NCI-H2196 treated with DMSO at 0.1 percent for 48 hours (cell line): ENCODE data around the gene CFAP107.
"Not testable (repeated sequence)": the region's sequence is repeated elsewhere in the genome, so short reads cannot be mapped to it uniquely, and the experiment has no call there.

ENCODE experiments used
- DNase-seq: peaks from one replicate; lab custom pipeline; 2025; ENCODE audit not compliant: unreplicated experiment; lab: John Stamatoyannopoulos, UW

Gene CFAP107, protein sequence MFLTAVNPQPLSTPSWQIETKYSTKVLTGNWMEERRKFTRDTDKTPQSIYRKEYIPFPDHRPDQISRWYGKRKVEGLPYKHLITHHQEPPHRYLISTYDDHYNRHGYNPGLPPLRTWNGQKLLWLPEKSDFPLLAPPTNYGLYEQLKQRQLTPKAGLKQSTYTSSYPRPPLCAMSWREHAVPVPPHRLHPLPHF

DNA sequence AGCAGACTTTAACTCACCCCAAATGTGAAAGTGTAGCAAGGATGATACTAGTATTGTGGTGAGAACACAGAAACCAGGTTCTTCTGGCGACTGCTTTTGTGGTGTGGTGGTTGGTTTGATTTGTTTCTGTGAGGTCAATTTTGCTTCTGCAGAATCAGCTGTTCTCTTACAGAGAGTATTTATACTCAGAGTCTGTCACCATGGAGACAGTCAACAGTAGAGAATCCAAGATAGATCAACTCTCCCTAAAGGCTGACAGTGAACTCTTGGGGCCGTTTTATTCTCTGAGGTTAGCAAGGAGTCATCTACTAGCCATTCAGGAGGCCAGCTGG lies at the start of gene CFAP107:
CFAP107 (plus strand) TSS at position 209 of the 332 bp plus-strand sequence. CDS start 231 bp downstream, outside the sequence.
- no peak for DNase-seq

DNA sequence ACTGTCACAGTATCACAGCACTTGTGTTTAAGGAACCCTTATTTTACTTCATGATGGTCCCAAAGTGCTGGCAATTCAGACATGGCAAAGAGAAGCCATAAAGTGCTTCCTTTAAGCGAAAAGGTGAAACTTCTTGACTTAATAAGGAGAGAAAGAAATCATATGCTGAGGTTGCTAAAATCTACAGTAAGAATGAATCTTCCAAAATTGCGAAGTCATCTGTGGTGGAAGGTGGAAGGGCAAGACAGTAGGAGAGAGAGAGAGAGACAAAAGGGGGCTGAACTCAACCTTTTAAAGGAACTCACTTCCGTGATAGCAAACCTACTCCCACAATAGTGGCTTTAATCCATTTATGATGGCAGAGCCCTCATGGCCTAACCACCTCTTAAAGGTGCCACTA lies 49.3 kb upstream of the CFAP107 start:
- no peak for DNase-seq

DNA sequence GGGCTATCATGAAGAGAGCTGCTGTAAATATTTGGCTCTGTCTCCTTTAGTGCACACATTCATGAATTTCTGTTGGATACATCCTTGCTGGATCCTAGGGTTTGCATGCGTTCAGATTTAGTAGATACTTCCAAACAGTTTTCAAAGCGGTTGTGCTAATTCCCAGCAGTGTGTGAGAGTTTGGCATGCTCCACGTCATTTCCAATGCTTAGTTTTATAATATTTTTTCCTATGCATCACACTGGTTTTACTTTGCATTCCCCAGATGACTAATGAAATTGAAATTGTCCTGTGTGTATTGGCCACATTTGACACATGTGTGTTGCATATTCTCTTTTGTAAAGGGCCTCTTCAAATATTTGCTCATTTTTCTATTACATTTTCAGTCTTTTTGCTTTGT lies 48.6 kb upstream of the CFAP107 start:
- no peak for DNase-seq

DNA sequence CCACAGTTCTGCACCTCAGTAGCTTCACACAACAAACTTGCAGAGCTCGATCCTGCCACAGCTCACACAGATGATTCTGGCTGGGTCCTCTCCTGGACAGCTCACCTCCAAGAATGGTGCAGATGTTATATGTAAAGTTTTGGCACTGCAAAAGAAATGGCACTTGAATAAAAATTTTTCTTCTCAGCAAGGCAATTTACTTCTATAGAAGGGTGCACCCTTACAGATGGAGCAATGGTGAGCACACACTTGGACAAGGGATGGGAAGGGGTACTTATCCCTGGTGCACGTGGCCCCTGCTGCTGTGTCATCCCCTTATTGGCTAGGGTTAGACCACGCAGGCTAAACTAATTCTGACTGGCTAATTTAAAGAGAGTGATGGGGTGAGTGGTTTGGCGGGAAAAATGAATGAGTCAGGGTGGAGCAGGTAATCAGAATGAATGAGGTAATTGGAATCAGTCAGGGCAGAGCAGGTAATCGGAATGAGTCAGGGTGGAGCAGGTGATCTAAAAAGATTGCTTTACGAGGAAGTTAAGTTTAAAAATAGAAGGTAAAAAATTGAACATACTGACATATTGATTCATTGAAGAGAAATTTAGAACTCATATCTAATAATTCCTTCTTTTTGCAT lies 42.1 kb upstream of the CFAP107 start:
- no peak for DNase-seq

DNA sequence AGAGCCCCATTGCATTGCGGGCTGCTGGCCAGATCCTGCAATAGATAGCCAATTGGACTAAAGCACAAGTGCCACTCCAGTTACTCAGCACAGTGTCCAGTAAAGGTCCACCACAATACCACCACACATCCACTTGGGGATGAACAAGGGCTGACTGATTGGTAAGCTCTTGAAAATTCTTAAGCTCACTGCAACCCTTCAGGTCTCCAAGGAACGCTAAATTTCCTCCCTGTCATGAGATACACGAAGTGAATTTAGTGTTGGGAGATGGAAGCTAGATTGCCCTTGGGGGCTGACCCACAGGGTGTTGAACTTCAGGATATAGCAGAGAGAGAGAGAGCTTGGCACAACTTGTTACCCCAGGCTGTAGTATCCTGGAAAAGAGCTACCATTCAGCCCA lies 39.9 kb upstream of the CFAP107 start:
- DNase-seq = no peak

DNA sequence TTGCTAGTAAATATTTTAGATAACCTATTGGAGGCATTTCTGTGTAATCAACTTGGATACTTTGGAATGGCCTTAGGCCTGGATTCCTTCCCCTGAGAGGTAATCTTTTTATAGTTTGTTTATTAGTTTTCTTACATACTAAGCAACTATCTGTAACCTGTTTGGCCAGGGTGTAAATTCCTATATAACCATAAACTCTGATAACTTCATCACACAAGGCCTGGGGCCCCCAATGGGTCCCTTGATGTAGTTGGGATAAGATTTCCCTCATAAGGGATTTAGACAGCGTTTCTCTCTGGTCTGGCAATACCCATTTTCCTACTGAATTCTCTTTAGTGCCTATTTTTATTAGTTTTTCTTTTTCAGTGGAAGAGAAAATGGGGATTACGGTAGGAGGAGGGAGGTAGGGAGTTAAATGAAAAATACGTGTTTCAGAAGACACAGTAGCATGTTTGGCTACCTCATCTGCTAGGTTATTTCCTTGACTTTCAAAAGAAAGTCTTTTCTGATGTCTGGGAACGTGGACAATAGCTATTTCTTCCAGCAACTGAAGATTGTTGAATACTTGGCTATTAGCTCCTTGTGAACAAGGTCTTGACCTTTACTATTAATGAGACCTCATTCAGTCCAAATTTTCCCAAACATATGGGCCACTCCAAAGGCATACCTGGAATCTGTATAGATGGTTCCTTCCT lies 37.5 kb upstream of the CFAP107 start:
- no peak for DNase-seq

DNA sequence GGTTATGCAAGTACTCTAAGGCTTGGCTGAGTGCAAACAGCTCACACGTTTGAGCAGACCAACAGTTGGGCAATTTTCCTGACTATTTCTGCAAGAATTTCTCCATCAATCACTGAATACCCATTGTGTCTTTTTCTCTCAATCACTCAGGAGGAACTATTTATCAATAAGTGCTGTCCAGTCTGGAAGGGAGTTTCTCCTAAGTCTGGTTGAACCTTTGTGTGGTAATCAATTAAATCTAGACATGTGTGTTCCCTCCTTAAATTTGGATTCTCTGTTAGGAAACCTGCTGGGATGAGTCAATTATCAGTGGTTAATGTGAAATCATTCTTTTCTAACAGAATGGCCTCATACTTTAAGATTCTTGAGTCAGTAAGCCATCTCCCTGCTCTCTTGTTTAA lies 36.9 kb upstream of the CFAP107 start:
- no peak for DNase-seq

DNA sequence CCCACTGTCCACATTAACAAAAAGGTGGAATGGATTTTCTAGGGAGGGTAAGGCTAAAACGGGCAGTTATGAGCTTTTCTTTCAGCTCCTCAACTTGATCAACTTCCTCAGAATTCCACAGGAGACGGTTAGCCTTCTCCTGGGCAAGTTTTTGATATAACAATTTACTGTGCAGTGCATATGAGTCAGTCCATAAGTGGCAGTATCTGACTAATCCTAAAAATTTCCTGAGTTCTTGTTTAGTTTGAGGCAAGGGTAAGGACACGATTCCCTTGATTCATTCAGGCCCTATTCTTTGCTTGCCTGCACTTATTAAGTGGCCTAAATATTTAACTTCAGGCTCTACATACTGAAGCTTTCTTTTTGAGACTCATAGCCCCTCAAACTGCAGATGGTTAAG lies 36.3 kb upstream of the CFAP107 start:
- no peak for DNase-seq

DNA sequence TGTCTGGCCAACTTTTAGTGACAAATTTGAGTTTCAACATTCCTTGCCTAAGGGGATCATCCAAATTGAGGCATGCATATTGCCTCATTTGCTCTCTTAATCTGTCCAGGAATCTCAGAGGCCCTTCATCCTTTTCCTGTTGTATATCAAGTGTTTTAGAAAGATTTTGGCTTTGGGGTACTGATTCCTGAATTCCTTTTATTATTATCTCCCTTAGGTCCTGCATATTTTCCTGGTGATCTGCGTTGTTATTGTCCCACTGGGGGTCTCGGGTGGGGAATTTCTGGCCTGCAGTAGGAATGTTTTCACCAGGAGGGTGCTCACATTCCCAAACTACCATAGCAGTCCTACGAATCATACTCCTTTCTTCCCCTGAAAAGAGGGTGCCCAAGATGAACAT lies 34.5 kb upstream of the CFAP107 start:
- no peak for DNase-seq

DNA sequence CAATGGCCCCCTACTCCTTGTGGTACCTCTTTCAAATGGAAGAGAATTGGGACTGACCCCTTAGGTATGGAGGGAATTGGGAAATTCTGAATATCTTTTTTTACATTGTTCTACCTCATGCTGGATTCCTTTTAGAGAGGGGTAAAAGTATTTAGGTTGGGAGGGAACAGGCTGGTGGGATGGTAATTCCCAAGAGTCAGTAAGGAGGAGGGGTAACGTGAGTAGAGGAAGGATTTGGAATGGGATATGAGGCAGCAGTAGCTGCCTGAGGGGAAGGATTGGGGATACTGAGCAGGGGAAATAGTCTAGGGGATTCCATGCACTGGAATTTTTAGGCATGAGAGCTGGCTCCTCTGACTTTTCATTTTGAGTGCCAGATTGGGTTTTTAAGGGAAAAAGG lies 33.9 kb upstream of the CFAP107 start:
- DNase-seq = no peak

DNA sequence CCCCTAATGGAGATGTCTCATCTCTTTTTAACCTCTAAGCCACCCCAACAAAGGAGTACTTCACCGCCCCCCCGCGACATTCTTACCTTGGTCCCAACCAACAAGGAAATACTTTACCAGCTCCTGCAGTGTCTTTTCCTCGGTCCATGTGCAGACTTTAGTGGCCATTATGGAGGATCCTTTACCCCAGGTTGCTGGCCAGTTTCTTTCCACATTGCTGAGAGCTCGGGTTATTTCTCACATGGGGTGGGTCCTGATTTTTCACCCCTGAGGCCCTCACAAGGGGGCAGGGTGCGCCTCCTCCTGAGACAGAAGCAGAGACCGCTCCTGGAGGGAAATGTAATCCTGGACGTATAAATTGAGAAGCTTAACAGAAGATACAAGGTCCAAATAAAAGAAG lies 33.1 kb upstream of the CFAP107 start:
- DNase-seq = no peak

DNA sequence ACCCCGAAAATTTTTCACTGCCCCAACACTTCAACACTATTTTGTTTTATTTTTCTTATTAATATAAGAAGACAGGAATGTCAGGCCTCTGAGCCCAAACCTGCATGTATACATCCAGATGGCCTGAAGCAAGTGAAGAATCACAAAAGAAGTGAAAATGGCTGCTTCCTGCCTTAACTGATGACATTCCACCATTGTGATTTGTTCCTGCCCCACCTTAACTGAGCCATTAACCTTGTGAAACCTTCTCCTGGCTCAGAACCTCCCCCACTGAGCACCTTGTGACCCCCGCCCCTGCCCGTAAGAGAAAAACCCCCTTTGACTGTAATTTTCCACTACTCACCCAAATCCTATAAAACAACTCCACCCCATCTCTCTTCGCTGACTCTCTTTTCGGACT lies 32.3 kb upstream of the CFAP107 start:
- DNase-seq = not testable (repeated sequence)

DNA sequence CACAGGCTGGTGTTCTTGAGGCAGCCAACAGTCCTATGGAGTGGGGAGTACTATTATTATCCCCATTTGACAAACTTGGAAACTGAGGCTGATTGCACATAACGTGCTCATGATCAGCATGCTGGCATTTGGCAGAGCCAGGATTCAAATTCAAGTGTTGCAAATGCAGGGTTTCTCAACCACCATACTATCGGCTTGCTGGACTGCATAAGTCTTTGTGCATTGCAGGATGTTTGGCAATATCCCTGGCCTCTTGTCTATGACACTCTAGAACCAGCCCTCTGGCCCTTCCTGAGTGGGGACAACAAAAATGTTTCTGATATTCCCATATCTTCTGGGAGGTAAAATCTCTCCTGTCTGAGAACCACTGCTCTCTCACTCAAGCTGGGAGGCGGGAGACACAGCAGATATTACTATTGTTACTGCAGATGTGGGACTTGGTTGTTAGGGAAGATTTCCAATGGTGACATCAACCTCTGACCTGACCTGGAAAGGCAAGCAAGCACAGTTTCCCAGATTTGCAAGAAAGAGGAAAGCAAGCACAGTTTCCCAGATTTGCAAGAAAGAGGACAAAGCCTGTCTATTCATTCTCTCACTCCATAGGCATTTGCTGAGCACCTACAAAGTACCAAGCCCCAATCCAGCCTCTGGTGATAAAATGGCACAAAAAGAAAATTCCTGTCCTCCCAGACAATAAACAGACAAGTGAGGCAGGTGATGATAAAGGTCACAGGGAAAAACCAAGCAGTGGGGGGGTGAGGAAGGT lies 31.1 kb upstream of the CFAP107 start:
- no peak for DNase-seq

DNA sequence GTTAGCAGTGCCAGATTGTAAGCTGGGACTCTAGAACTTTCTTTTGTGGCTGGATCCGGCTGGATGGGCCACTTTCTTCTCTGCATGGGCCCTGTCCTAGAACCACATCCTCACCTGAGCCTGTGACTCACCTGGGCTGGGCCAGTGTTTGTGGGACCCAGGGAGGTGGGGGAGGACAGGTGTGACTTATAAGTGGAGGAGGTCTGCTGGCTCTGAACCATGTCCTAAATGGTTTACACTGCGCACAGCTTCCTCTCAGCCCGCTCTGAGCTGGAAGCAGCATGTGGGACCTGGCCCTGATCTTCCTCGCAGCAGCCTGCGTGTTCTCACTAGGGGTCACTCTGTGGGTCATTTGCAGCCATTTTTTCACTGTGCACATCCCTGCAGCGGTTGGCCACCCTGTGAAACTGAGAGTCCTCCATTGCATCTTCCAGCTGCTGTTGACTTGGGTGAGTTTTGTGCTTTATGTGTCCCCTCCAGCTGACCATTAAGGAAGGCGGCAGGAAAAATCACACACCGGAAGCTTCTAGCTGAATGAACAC lies 30.0 kb upstream of the CFAP107 start, which contains the start of gene AADACL3:
AADACL3 (plus strand) TSS at position 215 of the 542 bp plus-strand sequence; CDS start at position 282, 67 bp downstream.
- DNase-seq = no peak

DNA sequence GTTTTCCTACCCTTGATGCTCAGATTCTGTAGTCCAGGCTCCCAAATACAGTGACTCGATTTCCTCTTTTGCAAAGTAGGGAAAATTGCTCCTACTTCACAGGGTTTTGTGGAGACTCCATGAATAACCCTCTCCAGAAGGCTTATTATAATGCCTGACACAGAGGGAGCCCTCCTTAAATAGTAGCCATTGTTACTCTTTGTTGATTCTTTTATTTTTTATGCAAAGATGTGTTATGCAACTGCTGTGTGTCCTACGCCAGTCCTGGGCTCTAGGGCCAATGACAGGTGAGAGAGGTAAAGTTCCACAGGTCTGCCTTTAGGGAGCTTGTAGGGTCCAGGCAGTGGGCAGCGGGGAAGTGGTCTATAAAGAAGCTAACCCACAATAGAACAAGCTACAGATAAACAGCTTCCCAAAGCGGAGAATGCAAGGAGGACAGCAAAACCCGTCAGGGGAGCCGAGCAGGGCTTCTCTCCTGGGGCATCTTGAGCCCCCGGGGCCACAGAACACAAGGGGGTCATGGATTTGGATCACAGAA lies 28.6 kb upstream of the CFAP107 start:
- DNase-seq = no peak

DNA sequence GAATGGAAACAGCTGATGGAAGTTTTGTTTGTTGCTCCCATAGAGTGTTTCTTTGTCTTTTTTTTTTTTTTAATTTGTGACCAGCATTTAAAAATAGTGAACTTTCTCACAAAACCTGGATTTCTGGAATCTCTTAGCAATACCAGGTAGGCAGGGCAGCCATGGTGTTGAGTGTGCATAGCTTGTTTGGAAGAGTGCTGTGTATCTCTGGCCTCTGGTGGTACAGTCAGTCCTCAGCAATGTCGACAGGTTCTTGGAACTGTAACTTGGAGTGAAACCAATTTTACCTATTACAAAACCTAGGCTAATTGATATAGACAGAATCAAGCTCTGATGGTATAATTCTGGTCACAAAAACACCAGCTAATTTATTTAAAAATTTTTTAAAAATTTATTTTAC lies 23.4 kb upstream of the CFAP107 start:
- DNase-seq = no peak

DNA sequence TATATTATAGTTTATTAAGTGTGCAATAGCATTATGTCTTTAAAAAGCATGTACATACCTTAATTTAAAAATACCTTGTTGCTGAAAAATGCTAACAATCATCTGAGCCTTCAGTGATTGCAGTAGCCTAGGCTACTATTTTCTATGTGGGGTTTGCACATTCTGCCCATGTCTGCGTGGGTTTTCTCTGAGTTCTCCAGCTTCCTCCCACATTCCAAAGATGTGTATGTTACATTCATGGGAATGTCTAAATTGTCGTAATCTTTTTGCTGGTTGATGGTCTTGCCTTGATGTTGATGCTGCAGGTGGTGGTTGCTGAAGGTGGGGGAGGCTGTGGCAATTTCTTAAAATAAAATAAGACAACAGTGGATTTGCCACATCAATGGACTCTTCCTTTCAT lies 17.6 kb upstream of the CFAP107 start:
- DNase-seq = no peak

DNA sequence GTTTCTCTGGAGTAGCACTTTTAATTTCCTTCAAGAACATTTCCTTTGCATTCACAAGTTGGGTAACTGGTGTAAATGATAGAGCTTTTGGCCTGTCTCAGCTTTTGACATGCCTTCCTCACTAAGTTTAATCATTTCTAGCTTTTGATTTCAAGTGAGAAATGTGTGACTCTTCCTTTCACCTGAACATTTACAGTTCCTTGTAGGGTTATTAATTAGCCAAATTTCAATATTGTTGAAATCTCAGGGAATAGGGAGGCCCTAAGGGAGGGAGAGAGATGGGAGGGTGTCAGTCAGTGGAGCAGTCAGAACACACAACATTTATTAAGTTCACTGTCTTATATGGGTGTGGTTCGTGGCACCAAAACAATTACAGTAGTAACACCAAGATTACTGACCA lies 15.8 kb upstream of the CFAP107 start:
- DNase-seq = no peak

DNA sequence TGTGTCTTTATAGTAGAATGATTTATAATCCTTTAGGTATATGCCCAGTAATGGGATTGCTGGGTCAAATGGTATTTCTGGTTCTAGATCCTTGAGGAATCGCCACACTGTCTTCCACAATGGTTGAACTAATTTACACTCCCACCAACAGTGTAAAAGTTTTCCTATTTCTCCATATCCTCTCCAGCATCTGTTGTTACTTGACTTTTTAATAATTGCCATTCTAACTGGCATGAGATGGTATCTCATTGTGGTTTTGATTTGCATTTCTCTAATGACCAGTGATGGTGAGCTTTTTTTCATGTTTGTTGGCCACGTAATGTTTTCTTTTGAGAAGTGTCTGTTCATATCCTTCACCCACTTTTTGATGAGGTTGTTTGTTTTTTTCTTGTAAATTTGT lies 14.9 kb upstream of the CFAP107 start:
- DNase-seq = not testable (repeated sequence)

DNA sequence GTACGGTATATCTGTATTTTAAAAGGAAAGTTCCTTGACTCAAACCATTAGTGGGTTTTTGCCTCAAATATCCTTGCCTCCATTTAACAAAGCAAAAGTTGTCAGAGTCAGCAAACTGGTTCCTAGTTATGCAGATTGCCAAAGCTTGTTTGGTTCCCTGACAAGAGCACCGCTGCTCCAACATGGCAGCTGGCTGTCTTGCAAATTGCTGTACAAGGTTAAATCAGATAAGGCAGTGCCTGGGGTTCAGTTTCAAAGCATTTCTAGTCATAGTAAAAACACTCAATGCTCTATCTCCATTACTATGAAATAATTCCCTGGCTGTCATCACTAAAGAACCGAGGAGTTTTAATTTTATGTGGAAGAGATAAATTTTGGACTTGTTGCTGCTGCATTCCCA lies 11.3 kb upstream of the CFAP107 start:
- no peak for DNase-seq

DNA sequence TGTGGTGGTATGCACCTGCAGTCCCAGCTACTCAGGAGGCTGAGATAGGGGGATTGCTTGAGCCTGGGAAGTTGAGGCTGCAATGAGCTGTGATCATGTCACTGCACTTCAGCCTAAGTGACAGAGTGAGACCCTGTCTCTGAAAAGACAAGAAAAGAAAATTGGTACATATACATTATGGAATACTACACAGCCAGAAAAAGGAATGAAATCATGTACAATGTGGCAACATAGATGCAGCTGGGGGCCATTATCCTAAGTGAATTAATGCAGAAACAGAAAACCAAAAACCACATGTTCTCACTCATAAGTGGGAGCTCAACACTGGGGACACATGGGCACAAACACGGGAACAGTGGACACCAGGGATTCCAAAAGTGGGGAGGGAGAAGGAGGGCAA lies 7.1 kb upstream of the CFAP107 start:
- DNase-seq = no peak
